ENCODE results near the gene ADCY9.
"Not testable (repeated sequence)": the region's sequence is repeated elsewhere in the genome, so short reads cannot be mapped to it uniquely, and the experiment has no call there.

The ADCY9 gene

DNA sequence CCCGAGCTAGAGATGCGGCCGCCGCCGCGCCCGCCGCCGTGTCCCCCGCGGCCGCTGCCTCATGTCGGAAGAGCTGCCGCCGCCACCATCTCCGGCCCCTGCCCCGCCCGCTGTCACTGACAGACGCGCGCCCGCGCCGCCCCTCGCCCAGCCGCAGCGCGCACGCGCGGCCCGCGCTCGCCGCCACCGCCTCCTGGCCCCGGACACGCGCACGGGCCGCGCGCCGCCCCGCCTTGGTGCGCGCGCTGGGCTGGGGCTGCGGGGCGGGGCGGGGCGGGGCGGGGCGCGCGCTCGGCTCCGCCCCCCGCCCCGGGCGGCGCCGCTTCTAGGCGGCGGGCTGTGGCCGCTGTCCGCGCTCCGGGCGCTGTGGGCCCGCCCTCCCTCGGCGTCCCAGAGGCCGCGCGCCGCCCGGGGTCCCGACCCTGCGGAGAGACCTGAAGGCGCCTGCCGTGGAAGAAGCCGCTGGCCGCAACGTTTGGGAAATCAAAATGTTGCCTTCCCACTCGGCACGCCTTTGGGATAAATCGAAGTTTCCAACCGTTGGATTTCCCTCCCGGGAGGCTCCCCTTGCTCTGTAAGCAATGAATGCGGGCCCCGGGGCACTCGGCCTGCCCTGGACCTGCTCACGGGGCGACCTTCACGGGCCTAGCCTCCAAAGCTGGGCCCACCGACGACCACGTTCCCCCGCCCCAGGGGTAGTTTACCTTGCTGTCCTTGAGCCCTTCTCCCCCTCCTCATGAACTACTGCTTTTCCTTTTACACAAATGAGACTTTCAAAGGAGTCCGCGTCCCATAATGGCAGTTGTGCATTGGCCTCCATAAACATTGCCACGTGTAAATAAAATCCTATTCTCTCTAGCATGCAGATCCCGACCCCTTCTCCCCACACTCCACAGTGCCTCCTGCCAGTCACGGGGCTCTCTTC lies at the start of gene ADCY9:
Gene ADCY9, minus strand, starts transcription at position 118 of the 925 bp plus-strand sequence. CDS start 1,000 bp downstream, outside the sequence.
- peak; percentile 76 for DNase-seq

DNA sequence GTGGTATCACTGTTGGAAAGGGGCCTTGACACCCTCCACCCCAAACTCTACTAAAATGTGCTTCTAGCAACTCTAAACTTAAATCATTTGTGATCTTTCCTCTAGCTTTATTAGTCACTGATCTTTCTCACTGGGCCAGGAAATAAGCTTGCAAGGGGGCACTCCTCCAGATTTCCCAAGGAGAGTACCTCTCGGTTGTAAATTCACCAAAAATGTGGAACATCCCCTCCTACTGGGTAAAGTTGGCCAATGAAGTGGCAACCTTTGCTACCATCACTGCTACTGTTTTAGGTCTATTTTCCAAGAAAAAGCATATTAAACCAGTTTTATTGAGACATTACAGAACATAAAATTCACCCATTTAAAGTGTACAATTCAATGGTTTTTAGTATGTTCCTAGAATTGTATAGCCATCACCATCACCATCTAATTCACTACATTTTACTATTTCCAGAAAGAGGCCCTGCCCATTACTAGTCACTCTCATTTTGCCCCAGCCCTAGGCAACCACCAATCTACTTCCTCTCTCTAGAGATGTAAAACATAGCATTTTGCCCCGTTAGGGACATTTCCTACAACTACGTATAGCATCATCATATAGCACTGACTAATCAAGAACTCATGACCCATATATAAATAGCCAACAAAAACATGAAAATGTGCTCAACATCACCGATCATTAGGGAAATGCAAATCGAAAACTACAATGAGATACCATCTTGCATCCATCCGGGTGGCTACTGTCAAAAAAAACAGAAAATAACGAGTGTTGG lies 44.6 kb upstream of the ADCY9 start:
- no peak for DNase-seq

DNA sequence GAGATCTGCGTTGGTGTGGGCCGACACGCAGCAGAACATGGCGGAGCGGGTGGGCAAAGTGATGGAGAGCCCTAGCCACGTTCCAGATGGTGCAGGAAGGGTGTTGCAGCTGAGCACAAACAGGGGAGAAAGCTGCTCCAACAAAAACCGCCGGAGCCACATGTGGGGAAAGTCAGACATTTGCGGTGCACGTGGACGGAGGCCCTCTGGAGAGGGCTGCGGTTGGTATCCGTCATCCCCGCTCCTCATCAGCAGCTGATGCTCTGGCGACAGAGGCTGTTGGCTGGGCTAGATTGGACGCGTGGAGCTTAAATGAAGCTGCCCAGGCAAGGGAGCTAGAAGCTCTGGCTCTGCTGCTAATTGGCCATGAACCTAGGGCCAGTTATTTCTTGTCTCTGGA lies 43.5 kb upstream of the ADCY9 start:
- DNase-seq: no peak

DNA sequence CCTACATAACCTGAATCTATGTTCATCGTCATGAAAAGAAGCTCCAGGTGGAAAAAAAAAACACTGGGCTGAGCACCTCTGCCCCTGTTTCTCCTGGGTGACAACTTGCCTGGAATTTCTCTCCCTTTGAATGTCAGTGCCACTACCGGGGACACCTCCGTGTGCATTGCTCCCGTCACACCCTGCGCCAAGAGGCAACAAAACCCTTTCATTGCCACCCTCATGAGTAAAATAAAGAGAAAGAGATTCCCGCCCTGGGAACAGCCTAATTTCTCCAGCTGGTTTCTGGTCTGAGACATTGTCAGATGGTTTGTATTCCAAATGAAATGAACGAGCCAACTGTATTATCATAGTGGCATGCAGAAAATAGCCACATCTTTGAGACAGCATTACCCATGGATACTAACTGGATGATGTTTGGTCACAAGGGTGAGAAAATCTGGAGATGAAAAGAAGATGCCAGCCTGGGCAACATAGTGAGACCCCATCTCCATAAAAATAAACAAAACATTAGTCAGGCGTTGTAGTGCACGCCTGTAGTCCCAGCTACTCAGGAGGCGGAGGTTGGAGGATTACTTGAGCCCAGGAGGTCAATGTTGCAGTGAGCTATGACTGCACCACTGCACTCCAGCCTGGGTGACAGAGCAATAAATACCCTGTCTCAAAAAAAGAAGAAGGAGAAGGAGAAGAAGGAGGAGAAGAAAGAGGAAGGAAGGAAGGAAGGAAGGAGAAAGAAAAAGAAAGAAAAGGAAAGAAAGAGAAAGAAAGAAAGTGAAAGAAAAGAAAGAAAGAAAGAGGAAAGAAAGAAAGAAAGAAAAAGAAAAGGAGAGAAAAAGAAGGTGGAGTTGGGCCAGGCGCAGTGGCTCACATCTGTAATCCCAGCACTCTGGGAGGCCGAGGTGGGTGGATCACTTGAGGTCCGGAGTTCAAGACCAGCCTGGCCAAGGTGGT lies 42.2 kb upstream of the ADCY9 start:
- no peak for DNase-seq

DNA sequence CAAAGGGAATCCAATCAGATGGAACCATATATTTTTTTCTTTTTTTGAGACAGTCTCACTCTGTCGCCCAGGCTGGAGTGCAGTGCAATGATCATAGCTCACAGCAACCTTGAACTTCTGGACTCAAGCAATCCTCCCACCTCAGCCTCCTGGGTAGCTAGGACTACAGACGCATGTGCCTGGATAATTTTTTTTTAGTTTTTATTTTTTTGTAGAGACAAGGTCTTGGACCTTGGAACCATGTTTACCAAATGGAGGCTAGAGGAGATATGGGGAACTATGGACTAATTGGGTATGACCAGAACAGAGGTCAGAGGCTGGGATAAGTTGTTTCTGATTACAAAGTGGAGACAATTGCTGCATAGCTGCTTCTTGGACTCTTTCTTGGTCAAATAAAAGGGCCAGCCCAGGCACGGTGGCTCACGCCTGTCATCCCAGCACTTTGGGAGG lies 41.2 kb upstream of the ADCY9 start:
- DNase-seq: no peak

DNA sequence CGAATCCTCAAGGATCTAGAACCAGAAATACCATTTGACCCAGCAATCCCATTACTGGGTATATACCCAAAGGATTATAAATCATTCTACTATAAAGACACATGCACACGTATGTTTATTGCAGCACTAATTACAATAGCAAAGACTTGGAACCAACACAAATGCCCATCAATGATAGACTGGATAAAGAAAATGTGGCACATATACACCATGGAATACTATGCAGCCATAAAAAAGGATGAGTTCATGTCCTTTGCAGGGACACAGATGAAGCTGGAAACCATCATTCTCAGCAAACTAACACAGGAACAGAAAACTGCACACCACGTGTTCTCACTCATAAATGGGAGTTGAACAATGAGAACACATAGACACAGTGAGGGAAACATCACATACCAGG lies 40.3 kb upstream of the ADCY9 start:
- DNase-seq: not testable (repeated sequence)

DNA sequence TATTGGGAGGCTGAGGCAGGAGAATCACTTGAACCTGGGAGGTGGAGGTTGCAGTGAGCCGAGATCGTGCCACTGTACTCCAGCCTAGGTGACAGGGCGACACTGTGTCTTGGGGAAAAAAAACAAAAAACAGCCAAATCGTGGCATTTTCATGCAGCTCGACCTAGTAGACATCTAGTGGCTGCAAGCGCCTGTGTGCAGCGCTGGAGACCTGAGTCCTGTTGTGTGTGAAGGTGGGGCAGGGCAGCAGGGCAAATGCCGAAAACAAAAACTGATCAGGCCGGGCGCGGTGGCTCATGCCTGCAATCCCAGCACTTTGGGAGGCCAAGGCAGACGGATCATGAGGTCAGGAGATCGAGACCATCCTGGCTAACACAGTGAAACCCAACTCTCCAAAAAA lies 37.1 kb upstream of the ADCY9 start:
- DNase-seq: not testable (repeated sequence)

DNA sequence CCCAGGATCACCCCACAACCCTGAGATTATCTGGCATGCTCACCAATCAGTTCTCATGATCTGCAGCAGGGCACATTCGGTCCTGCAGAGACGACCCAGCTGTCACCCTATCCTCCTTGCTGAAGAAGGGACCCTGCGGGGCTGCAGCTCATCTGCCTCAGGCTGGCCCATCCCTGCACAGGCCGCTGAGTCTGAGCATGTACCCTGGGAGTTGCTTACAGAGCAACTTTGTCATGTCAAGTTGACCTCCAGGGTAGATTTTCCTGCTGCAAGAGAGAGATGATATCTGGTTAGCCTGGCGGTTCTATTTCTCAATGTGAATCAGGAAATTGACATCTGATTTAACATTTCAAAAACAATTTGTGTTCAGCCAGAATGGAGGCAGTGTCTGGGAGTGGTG lies 36.0 kb upstream of the ADCY9 start:
- no peak for DNase-seq

DNA sequence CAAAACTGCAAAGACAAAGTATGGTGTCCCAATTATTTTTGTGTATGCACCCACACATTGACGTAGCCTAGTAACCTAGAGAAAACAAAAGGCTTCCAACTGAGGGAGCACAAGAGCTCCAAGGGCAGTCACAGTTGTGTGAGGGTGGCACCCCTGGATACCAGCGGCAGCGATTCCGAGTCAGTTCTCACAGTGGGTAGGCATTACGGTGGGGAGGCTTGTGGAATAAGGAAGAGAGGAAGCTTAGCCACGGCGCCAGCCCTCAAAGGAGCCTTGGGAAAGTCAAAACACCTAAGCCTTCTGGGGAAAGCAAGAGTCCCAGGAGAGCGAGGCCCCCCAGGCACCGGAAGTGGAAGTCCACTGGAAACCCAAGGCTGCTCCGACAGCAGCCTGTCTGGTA lies 31.0 kb upstream of the ADCY9 start:
- DNase-seq: no peak

DNA sequence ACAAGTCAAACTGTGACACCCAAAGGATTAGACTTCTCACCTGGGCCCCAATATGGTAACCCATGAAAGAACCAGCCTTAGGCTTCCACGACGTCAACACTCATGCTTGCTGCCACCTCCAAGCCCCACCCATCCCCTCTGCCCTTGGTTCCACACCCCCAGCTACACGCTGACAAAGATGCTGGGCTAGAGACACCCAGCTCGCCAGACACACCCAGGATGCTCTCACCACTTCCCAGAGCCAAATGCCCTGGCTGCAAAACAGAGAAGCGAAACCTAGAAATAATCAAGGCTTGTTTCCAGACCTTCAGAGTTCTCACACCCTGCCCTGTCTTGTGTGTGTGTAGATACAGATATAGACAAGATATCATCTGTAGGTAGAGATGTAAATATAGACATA lies 26.0 kb upstream of the ADCY9 start:
- no peak for DNase-seq

DNA sequence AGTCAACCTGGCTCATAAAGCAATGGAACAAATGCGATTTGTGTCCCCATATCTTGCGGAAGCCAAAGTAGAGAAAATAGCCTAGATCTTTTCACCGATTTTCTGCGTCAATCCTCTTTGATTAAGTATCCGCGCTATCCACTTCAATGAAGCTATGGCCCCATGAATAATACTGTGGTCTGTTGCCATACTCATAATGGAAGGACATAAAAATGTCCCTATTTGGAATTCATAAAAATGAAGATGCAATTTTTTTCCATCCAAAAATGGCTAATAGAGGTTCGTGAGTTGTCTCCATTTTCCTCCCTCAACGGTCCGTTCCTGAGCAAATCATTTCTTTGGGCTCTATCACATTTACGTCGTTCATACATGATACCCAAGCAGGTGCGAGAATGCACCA lies 25.4 kb upstream of the ADCY9 start:
- DNase-seq: no peak

DNA sequence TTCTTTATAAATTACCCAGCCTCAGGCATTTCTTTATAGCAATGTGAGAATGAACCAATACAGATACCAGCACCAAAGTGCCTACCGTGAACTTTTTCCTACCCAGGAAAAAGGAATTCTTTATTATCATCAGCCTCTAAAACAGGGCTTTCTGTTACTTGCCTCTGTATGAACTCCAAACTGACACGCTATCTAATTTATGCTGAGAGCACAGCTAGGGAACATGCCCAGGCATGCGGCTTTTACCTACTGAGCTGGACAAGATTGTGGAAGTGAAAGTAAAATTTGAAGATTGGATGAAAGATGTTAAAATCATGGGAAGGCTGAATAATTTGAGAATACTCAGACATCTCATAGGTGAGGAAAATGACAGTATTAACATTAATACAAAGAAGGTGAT lies 24.4 kb upstream of the ADCY9 start:
- no peak for DNase-seq

DNA sequence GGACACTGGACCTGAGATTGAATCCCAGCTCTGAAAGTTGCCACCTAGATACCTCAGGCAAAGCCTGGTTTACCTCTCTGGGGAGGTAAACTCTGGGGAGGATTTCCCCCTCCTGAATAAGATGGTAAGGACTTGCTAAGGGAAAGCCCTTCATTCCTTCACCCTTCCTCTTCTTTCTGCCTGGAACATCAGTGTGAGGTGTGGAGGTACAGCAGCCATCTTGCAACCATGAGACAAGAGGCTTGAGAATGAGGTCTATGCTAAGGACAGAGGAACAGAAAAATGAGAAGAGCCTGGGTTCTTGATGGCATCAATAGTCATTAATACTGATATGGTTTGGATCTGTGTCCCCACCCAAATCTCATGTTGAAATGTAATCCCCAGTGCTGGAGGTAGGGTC lies 23.7 kb upstream of the ADCY9 start:
- DNase-seq: no peak

DNA sequence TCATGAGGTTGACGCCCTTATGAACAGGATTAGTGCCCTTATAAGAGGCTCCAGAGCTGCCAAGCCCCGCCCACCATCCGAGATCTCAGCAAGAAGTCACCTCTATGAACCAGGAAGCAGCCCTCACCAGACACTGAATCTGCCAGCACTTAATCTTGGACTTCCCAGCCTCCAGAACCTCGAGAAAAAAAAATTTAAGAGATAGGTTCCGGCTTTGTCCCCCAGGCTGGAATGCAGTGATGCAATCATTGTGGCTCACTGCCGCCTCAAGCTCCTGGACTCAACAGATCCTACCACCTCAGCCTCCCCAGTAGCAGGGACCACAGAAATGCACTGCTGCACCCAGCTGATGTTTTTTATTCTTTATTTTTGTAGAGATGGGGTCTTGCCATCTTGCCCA lies 22.5 kb upstream of the ADCY9 start:
- DNase-seq: no peak

DNA sequence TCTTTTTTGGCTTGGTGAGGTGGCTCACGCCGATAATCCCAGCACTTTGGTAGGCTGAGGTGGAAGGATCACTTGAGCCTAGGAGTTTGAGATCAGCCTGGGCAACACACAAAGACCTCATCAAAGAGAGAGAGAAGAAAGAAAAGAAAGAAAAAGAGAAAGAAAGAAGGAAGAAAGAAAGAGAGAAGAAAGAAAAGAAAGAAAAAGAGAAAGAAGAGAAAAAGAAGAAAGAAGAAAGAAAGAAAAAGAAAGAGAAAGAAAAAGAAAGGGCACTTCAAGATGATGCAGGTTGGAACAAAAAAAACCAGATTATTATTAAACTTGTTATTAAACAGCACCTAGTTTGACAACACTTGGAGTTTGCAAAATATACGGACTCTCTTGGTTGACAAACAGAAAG lies 21.2 kb upstream of the ADCY9 start:
- no peak for DNase-seq

DNA sequence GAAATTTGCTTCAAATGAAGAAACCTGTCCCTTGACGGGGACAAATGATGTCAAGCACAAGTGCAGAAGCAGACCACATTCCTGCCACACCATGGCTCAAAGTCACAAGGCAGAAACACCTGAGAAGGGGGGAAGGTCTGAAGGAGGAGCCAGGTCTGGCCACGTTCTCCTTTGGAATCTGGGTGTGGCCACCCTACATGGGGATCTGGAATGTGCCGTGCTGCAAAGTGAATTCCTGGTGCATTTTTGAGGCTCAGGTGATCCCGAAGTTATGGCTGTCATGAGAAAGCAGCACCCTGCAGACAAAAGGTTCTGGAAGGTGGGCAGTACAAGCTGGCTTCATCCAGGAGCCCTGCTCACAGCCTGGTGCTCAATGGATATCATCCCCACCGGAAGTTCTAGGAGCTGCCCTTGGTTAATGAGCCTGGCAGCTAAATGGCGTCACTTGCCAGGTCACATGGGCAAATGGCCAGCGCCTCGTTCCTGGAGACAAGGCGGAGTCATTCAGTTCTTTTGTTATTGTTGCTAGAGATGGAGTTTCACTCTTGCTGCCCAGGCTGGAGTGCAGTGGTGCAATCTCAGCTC lies 20.1 kb upstream of the ADCY9 start:
- no peak for DNase-seq

DNA sequence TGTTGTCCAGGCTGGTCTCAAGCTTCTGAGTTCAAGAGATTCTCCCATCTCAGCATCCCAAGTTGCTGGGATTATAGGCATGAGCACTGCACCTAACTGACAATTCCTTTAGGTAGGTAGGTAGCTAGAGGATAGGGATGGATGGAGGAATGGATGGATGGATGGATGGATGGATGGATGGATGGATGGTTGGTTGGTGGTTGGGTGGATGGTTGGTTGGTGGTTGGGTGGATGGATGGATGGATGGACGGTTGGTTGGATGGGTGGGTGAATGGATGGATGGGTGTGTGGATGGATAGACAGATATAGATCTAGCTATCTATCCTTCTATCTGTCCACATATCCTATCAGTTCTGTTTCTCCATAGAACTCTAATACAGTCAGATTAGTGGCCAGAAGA lies 19.3 kb upstream of the ADCY9 start:
- DNase-seq: no peak

DNA sequence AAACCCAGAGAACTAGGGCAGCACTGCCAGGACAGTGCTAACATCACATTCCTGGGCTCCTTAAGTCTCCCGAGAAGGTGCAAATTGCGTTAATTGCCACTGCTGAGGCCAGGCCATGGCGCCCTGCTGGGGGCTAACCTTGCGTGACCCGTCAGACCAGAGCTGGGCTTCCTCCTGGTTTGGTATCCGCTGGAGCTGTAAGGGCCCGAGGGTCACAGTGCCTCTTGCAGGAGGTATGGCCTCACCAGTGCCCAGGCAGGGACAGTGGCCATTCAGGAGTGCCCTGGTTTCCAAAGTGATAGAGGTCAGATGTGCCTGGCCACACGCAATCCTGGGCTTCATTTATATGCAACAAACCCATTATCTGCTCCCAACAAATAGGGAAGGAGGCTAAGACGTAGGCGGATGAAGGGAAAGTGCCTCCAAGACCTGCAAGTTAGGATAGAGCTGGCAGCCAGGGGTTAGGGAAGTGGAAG lies 17.7 kb upstream of the ADCY9 start:
- no peak for DNase-seq

DNA sequence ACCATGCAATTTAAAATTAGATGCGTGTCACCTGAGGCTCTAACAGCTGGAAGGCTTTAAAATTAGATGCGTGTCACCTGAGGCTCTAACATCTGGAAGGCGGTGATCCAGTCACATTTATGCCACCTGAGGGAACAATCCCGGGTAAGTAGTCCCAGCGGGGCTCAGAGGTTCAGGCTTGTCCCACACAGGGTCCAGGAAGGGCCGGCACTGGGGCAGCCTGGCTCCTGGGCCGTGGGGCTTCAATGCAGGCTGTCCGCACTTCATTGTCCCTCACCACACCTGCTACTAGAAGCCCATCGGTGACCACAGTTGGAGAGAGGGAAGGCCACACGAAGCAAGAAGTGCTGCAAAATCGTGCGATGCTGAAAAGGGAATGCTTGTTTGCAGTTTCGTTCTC lies 15.4 kb upstream of the ADCY9 start:
- no peak for DNase-seq

DNA sequence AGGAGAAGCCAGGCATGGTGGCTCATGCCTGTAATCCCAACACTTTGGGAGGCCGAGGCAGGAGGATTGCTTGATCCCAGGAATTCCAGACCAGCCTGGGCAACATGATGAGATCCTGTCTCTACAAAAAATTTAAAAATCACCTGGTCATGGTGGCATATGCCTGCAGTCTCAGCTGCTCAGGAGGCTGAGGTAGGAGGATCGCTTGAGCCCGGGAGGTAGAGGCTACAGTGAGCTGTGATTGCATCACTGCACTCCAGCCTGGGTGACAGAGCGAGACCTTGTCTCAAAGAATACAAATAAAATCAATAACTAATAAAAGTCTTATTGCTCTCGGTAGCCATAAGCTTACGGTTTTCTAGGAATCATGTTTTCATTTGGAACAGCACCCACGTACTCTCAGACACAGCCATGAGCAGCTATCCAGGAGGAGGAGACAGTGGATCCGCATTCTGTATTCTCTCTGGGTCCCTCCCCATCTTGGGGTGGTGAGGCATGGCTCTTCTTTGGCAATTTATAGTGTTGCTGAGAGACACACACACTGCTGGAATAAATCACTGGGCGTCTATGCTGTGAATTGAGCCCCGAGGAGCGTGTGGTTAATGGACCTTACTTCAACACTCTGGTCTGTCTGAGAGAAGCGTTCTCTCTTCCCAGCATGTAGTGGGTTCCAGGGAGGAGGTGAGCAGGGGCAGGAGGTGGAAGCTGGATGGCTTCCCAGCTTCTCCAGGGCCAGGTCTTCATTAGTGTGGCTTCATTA lies 8.5 kb upstream of the ADCY9 start:
- DNase-seq: no peak

DNA sequence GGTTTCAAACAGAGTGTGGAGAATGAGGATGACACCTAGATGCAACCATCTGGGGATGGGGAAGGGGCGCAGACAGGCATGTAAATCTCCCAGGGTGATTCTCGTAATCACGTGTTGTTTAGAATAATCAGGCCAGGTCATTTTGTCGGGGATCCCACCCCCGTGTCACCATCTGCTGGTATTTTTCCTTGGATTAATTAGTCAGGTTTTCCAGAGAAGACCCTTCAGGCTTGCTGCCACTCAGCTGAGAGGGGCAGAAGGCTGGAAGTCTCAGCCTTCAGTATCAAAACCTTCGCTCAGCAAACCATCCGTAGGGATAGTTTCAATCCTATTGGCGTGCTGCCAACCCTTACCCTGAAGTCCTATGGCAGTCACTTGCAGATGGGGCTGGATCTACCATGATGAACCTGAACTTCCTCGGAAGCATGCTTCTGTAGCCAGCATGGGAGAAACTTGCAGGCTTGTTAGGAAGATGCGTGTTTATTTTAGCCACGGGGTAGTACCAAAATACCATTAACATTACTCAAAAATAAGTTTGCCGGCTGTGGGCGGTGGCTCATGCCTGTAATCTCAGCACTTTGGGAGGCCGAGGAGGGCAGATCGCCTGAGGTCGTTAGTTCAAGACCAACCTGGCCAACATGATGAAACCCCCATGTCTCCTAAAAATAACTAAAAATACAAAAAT lies 7.5 kb upstream of the ADCY9 start:
- no peak for DNase-seq
